ENCODE data around the gene MYH9.
"Not testable (repeated sequence)": the region's sequence is repeated elsewhere in the genome, so short reads cannot be mapped to it uniquely, and the experiment has no call there.

MYH9 gene

DNA sequence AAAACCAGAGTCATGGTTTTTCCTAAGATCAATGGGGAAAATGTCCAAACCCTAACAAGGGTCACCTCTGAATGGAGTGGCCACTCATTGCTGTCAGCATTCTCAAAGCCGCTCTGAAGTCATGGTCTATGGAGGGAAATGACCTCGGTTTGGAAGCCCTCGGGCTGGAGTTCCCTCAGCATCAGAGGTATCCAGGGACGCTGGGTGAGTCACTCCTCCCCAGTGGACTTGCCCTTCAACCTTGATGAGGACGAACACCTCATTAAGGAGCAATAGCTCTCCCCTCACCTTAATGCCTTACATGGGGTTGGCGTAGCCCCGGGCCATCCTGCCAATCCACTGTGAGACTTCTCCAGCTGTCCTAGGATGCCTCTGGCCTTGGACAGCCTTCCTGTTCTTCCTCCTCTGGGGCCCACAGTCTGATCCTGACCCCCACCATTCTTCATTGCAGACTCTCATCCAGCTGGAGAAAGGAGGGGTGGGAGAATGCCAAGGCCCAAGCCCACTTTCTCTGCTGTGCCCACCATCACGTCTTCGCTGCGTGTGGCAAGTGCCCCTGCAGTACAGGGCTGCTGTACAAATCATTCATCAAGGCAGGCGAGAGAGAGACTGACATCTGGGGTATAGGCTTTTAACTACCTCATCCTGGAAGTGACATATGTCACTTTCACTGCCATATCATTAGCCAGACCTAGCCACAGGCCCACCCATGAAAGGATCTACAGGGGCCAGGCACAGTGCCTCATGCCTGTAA lies 25.4 kb upstream of the MYH9 start:
- DNase-seq = no peak

GRCh38 chr22:36411589-36412258 lies 24.0 kb upstream of the MYH9 start:
- DNase-seq = no peak

DNA sequence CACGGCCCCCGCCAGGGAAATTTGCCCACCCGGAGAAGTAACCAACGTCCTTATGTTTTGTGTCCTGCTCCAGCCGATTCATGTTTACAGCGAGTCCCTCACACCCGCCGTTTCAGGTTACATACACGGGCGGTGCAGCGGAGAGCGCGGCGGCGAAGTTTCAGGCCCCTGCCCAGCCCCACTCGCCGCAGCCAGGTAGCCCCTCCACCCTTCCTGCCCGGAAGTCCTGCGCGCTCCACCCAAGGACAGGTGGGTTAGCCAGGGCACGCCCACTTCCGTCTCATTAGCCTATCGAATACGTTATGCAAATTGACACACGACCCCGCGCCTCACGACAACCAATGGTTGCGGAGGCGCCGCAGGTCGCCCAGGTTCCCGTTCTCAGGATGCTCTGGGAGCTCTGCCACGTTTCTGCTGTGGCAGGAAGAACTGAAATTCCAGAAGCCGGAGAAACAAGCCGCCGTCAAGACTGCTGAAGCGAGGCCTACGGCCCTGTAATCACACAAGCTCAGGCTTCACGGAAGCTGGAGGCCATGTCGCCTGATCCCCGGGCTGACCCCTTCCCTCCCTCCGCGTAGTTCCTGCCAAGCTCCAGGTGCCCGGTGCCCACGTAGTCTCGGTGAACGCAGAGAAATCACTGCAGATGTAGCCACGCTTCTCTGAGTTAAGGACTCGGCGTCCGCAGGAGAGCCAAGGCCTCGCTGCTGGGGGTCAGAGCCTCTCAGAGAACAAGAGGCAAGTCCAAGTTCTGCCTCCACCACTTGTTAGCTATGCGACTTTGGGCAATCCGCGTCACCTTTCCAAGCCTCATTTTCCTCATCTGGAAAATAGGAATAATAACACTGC lies 22.4 kb upstream of the MYH9 start:
- peak; percentile 77 for DNase-seq

GRCh38 chr22:36409554-36409910 lies 21.8 kb upstream of the MYH9 start:
- not testable (repeated sequence) for DNase-seq

- DNase-seq = no peak
These were observed 21.3 kb upstream of the MYH9 start for GRCh38 chr22:36409056-36409455.

GRCh38 chr22:36406721-36407120 lies 19.0 kb upstream of the MYH9 start:
- no peak for DNase-seq

- DNase-seq = no peak
These were observed 18.1 kb upstream of the MYH9 start for GRCh38 chr22:36405671-36406538.

DNA sequence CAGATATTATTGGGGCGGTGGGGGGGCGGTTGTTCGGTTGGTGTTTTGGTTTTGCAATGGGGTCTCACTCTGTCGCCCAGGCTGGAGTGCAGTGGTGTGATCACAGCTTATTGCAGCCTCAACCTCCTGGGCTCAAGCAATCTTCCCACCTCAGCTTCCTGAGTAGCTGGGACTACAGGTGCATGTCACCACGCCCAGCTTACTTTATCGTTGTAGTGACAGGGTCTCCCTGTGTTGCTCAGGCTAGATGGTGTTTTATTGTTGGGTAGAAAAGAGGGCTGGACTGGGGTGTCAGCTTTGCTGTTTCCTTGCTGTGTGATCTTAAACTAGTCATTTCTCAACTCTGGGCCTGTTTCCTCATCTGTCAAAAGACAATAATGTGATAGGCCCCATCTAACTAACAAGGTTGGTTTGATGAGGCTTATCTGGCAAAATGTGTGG lies 17.5 kb upstream of the MYH9 start:
- DNase-seq = no peak

- no peak for DNase-seq
These were observed 16.7 kb upstream of the MYH9 start for GRCh38 chr22:36404446-36404845.

DNA sequence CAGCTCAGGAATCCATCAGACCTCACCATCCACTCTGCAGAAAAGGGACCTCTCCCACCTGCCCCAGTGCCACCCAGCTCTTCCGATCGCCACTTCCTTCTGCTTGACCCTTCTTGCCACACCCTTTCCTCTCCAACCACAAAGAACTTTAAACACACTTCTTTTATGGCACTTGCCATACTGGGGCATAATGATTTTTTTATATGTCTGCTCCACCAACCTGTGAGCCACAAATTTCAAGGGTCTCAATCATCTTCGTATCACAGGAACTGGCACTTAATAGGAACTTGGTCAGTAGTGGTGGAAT lies 11.7 kb upstream of the MYH9 start:
- DNase-seq = no peak

- no peak for DNase-seq
These were observed 11.1 kb upstream of the MYH9 start for GRCh38 chr22:36398601-36399471.

GRCh38 chr22:36397131-36398093 lies 9.6 kb upstream of the MYH9 start:
- no peak for DNase-seq

GRCh38 chr22:36395915-36396314 lies 8.1 kb upstream of the MYH9 start:
- no peak for DNase-seq

- DNase-seq = no peak
These were observed 7.5 kb upstream of the MYH9 start for GRCh38 chr22:36395055-36395849.

- no peak for DNase-seq
These were observed 3.9 kb upstream of the MYH9 start for GRCh38 chr22:36391638-36392037.

DNA sequence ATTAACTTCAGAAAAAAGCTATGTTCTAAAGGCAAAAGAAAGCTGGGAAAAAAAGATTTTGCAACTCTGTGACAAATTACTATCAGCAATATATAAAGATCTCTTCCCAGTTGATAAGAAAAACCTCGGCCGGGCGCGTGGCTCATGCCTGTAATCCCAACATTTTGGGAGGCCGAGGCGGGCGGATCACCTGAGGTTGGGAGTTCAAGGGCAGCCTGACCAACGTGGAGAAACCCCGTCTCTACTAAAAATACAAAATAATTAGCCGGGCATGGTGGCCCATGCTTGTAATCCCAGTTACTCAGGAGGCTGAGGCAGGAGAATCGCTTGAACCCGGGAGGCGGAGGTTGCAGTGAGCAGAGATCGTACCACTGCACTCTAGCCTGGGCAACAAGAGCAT lies 1.4 kb upstream of the MYH9 start:
- DNase-seq = not testable (repeated sequence)

GRCh38 chr22:36387709-36387958 lies 133 bp downstream of the MYH9 start:
- DNase-seq = no peak

DNA sequence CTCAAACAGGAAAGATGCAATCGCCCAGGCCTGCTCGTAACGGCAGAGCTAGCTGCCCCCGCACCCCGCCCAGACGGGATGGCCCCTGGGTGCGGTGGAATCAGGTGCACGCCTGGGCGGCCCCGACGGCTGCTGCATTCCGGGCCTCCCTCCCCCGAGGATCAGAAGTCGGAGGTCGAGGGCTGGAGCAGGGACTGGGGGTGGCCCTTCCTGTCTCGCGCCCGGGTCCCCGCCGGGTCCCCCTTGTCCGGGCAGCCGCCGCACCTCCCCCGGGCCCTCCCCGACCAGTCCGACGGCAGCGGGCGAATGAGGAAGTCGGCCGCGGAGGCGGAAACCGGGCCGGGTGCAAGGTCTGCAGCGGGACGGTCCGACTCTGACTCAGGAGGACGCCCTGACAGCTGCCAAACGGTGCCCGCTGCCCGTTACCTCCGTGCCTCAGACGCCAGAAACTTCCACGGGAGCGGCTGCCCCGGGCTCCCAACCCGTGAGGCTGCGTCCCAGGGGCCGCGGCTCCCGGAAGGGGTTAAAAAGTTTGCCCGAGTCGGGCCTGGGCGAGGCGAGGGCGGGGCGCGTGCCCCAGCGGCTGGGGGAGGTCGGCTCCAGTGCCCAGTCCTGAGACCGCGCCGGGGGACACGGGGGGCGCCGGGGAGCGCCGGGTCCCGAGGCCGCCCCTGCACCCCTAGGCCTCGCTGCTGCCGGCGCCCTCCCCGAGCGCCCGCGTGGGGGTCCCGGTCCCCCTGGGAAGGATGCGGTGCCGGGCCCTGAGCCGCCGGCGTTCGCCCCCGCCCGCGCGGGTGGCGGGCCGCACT lies 663 bp downstream of the MYH9 start:
- DNase-seq = no peak

DNA sequence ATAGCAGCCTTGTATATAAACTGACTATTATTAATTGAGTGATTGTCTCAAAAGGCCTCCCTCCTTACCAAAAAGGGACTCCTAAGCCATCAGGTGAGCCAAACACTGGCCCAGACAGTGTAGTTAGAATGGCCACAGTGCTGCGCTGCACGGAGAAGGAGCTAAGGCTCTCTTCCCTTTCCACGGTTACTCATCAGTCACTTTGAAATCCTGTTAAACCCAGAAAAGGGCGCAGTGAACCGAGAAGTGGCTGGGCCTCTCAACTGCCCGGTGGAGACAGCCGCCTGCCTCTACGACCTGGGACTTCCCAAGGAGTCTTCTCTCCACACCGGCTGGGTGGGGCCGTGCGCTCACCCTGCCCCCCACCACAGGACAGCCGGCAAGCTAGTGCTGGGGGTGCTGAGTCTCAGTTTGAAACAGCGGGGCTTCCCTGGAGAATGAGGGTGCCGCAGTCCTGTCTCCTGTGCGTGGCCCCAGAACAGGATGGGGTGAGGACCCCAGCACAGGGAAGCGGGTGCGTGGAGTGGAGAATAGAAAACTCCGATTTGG lies 1.3 kb downstream of the MYH9 start:
- DNase-seq = no peak
